Renal cortex interstitium (tissue), 11 donors: ENCODE results near the gene TMEM40. TPM values are rescaled to one million over a fixed set of nuclear protein-coding genes. Genes with fewer than 3 reads are reported as not detected.

Experiments used
- DNase-seq, 11 donors: peaks; one replicate each; pipeline ENCODE4 v3.0.0-alpha.2; 2013; ENCODE audit warnings: low read depth in 9 of 11, low spot score in 4 of 11; ENCODE audit errors: extremely low read depth in 1 of 11
- polyA plus RNA-seq, 3 donors: library from polyadenylated mRNA; unstranded; fragments of 120-200 nt; gene quantifications; one replicate each; pipeline ENCODE4 v1.2.1, GENCODE V29; 2013; ENCODE audit not compliant: insufficient read length in 3 of 3

Gene TMEM40
- polyA plus RNA-seq, 3 donors, result 1.3 to 1.8 (median 1.8) TPM

DNA sequence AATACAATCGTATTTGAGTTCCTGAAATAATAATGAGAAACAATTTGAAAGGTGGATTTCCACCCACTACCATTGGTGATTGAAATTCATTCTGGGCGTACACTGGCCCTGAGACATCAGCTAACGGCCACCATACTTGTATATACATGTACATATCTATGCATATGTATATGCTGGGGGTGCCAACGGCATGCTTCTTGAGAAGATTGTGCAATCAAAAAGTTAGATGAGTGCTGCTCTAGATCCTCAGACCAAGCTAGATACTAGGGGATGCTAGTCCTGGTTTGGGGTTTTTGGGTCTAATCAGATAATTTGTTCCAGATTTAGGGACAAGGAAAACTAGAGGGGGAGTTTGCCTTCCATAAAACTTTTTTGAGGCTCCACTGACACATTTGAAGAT lies 2.9 kb downstream of the TMEM40 start:
- DNase-seq, result no peak

DNA sequence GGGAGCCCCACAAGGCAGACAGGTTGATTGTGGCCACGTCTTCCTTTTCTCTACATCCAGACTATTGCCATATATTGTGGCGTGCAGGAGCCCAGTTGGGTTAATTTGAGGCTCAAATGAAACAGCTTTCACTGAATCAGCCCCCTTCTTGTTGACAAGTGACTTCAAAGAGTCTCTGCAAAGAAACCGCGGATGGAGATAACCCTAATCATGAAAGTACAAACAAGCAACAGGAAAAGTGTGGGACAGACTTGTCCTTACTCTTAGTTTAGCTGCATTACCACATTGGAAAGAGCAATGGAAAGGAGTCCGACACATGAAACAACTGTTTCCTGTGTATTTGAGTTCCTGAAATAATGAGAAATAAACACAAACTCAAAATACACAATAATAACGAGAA lies 3.3 kb downstream of the TMEM40 start:
- DNase-seq, result no peak

DNA sequence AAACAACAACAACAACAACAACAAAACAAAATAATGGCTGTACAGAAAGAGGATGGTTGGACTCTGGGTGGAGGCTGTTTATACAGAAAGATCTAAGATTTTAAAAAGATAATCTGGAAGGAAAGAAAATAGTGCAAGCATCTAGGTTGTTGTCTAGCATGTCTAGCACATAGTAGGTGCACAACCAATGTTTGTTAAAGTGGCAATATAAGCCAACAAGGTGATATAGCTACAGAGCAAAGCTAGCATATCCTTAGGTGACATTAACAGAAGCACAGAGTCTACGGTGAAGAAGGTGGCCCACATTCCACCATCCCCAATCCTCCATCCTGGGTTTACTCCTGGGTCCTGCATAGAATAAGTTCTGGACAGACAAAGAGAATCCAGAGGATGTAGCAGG lies 4.7 kb downstream of the TMEM40 start:
- no peak for DNase-seq

DNA sequence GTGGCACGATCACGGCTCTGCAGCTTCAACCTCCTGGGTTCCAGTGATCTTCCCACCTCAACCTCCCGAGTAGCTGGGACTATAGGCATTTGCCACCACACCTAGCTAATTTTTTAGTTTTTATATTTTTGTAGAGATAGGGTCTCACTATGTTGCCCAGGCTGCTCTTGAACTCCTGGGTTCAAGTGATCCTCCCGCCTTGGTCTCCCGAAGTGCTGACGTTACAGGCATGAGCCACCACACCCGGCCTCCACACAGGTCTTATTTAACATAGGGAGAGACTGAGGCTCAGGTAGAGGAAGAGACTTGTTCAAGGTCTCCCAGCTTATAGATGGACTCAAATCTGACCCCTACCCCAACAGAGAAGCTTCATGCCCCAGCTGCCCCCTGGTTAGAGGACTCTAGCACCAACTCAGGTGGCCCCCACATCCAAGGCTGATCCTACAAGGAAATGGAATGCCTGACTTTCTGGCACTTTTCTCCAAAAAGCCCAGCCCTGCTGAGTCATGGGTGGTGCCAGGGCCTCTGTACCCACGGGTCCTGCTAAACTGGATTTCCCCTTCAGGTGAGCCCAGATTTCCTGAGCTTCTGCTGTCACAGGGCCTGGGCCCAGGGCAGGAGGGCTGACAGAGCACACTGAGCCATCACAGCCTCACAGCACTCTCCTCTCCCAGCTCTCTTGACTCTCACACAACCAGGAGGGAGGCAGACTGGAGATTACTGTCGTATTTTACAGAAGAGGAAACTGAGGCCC lies 5.6 kb downstream of the TMEM40 start:
- no peak for DNase-seq

DNA sequence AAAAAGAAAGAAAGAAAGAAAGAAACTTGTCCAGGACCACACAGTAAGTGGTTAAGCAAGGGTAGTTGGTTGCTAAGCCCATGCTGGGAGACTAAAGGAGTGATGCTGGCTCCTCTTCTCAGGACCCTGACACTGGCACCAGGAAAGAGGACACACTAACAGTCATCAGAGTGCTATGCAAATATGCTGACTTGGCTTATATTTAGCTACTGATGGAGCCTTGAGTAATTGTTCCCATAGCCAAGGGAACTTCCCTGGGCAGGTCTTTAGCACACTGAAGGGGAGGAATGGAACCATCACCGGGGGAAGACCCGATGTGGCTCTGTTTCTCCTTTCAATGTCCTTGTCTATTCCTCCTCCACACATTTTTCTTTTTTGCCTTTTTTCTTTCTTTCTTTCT lies 6.2 kb downstream of the TMEM40 start:
- no peak for DNase-seq

DNA sequence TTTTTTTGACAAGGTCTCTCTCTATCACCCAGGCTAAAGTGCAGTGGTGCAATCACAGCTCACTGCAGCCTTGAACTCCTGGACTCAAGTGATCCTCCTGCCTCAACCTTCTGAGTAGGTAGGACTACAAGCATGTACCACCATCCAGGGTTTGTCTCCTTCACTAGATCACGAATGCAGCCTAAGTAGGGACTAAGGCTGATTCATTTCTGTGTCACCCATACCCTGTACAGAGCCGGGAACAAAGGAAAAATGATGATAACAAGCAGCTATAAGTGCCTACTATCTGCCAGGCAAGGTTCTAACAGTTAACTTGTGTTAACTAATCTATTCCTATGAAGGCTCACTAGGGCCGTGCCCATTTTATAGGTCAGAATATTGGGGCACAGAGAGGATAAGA lies 7.0 kb downstream of the TMEM40 start:
- no peak for DNase-seq

DNA sequence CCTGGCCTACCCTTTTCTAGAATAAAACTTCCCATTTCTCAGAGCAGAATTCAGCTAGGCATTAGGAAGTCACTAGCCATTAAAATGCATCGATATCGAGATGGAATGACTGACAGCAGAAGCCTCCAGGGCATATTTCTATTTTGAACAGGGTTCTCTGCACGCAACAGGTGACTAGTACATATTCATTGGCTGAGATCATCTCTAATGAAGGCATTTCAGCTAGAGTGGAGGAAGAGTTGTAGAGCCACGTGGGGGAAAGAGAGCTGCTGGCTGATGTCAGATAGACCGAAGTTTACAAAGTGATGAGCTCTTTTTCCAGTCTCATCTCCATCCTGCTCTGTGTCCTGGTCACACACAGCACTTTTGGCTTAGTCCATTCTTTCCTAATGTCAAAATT lies 7.5 kb downstream of the TMEM40 start:
- no peak for DNase-seq

DNA sequence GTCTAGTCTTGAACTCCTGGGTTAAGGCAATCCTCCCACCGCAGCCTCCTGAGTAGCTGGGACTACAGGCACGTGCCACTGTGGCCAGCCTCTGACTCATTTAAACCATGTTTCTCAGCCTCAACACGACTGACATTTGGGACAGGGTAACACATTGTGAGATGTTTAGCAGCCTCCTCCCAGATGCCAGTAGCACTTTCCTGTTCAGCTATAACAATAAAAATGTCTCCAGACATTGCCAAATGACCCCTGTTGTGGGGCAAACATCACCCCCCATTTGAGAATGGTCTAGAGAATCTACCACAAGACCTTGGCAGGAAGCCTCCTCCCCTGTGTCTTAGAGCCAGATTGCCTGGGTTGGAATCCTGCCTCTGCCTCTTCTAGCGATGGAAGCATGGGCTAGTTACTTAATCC lies 8.4 kb downstream of the TMEM40 start:
- no peak for DNase-seq

DNA sequence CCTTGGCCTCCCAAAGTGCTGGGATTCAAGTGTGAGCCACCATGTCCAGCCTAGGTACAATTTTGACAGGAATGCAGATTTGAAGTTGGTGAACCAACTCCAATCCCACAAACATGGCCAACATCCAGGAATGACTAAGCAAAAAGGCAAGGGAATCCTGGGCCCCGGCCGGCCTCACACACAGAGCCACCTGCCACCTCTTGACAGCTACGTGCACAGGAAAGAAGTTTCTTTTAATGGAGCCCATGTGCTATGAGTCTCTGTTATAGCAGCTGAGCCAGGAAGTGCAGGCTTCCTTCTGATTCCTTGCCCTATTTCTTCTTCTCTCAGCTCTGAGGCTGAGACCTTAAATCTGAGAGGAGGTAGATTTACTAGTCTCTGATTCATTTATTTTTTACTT lies 8.8 kb downstream of the TMEM40 start:
- DNase-seq, result no peak

DNA sequence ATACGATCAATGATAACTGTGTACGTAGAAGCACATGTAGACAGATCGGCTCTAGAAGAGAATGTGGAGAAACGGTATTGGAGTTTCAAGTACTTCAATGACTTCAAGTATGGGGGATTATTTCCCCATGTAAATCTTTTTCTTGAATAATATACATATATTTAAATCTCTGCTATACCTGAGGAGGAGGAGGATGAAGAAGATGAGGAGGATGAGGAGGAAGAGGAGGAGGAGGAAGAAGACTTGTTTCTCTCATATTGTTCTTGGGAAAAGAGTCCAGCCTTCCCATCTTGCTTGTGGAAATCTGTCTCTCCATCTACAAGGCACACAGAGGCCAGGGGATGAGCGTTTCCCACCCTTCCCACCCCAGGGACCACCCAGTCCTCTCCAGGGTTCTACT lies 10.6 kb downstream of the TMEM40 start:
- DNase-seq, result no peak

DNA sequence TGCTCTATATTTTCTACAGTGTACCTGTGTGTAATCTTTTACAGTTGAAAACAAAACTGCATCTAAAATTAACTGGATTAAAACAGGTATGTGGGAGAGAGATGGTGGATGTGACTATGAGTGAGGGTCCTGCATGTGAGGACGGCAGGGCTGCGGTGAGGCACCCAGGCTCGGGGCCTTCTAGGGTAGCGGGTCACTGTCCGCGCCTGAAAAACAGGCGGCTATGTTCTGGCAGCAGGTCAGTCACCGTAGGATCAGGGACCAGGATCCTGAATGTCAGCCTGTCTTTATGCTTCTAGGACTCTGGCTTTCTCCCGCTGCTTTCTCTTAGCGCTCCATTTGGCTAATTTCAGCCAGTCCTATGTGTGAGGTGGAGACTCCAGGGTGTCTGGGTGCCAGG lies 12.6 kb downstream of the TMEM40 start:
- DNase-seq, result no peak

DNA sequence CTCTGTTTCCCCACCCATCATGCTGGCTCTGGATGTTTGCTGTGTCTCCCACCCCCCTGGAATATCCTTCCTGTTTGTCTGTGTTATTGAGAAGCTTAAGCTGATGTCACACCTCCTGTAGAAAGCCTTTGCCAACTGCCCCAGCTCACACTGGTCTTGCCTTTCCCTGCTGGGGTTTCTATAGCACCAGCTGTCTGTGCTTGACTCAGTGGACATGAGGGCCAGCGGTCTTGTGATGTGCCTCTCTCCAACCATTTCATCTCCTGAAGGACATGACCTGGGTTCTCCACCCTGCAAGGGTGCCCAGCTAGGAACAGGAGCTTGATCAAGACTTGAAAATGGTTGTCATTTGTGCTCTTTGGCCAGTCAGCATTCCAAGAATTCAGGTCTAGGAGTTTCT lies 14.7 kb downstream of the TMEM40 start:
- DNase-seq, result no peak

DNA sequence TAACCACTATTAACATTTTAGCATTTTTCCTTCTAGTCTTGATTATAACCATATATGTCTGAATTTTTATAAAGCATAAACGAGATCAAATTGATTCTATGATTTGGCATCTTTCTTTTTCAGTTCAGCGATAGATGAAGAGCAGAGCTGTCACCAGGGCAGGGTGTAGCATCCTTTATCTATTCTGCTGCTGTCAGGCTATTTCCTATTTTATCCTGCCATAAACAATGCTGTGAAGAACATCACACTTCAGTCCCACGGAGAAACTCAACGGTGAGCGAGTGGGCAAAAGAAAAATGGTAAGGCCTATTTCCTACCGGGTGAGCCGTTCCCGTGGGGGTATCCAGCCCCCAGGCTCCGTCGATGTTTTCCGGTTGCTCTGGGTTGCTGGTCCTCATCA lies 15.5 kb downstream of the TMEM40 start:
- DNase-seq, result no peak

DNA sequence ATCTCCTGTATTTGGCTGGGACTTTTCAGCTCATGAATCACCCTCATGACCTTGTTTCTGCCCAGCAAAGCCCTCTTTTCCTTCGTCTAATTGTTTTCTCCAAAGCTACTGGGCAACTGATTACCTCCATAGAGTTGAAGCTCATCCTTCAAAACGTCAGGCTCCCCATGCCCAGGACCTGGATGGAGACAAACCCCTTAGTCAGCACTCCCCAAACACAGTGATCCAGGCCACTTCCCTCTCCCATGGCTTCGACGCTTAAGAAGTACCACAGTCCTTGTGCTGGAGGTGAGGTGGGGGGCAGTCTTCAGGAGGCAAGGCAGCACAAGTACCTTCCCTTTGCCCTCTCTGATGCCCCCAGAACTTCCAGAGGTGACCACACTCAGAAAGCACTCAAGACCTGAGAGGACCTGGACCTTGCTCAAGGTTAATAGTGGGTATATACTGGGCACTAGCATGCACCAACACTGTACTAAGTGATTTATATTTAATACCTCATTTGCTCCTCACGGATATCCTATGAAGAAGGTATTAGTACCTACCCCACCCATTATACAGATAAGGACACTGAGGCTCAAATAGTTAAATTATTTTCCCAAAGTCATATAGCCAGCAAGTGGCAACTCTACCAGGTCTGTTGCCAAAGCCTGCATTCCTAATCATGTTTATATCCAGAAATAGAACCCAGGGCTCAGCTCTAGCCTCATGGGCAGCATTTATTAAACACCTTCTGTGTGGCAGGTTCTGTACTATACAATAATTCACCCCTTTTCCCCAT lies 16.5 kb downstream of the TMEM40 start:
- no peak for DNase-seq

DNA sequence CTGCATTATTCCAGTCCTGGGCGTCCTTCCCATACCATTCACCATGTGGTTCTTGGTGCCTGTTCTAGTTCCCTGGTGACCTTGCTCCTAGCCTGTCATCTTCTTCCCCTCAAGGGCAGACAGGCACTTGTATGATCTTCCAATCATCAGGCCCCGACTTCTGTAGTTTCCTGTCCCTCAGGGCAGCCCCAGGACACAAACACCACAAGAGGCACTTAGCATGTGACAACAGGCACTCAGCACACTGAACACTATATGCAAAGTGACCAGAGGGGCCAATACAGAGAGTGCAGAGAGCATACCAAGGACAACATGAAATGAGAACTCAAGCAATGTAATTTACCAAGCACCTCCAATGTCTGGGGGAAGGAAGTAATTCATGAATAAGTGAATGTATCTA lies 17.9 kb downstream of the TMEM40 start:
- no peak for DNase-seq

DNA sequence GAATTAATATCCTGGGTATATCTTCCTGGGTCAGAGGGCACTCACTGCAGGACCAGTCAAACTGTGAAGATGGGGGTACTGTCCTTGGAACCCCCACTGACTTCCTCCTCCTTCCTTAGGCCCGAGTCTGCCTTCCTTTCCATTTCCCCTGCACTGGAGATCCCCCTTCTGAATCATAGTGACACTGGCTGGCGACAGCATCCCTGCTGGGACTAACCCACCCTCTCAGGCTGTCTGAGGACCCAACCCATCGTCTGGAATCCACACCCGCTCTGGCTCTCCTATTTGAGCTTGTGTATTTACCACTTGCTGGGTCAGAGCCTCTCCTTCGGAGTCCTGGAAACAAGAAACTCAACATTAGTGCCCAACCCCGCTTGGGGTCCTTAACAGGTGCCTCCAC lies 21.2 kb downstream of the TMEM40 start:
- no peak for DNase-seq

DNA sequence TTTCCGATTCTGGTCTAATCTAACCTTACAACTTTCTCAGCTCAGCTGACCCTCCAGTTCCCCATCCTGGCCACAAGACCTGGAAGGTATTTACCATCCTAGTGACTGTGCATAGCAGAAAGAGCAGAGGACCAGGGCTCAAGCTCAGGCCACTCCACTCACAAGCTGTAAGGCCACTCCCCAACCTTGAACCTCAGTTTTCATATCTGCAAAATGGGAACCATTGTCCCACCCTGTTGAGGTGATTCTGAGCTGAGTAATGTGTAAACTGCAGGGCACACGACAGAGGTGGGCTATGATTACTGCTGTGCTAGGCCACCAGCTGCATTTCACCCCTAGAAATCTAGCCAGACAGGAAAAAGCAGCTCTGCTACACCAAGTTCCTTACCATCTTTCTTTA lies 21.7 kb downstream of the TMEM40 start:
- no peak for DNase-seq

DNA sequence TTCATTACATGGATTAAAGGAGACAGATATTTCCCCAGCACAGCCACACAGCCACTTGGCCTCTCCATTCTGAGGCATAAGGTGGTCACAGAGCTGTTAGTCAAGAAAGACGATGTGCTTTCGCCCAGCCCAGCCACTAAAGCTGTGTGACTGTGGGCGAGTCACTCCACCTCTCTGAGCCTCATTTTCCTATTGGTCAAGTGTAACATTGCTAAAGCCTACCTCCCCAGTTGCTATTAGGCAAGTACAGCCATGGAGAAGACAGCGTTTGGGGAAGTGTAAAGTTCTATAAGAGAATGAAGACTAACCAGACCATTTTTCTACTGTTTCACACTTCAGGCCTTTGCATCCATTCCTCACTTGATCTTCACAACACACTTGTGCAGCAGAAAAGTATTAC lies 24.1 kb downstream of the TMEM40 start:
- DNase-seq, result no peak

DNA sequence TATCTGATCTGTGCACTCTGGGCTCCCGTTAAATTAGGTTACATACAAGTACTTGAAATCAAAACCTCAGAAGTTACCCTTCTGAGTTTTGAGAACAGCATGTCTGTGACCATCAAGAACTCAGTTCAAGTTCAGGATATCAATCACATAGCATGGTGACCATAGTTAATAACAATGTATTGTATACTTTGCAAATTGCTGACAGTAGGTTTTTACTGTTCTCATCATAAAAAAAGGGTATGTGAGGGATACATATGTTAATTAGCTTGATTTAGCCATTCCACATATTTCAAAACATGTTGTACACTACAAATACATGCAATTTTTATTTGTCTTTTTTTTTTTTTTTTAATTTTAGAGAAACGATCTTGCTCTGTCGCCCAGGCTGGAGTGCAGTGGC lies 25.5 kb downstream of the TMEM40 start:
- DNase-seq, result no peak

DNA sequence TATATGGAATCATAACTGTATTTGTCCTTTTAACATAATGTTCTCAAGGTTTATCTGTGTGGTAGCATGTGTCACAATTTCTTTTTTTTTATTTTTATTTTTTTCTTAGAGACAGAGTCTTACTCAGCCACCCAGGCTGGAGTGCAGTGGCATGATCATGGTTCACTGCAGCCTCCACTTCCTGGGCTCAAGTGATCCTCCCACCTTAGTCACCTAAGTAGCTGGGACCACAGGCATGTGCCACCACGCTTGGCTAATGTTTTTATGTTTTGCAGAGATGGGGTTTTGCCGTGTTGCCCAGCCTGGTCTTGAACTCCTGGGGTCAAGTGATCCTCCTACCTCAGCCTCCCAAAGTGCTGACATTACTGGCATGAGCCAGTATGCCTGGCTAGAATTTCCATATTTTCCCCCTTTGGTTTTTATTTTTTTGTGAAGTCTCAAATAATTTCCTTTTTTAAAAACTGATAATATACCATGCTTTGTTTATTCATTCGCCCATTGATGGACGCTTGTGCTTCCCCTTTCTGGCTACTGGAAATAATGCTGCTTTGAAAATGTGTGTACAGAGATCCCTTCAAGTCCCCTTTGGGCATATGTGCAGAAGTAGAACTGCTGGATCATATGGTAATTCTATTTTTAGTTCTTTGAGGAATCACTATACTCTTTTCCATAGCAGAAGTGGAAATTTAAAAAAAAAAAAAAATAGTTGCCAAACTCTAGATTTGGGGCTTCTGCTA lies 28.4 kb downstream of the TMEM40 start:
- no peak for DNase-seq
